Fibroblast of lung (primary cell): ENCODE results near the gene VRK1. TPM values are rescaled to one million over a fixed set of nuclear protein-coding genes. Genes with fewer than 3 reads are reported as not detected.

Experiments used
- DNase-seq, 2 donors: peaks; one replicate each; pipeline versions ENCODE4 v3.0.0 to v3.0.0-alpha.2; 2010; ENCODE audit warnings: low read depth in 2 of 2
- H2AFZ ChIP-seq: 2 replicates; pipeline ENCODE4 v1.5.1; 2012; ENCODE audit warnings: low read length, control low read depth, inconsistent platforms
- H3K27ac ChIP-seq: 2 replicates; pipeline ENCODE4 v1.5.1; 2011; ENCODE audit warnings: low read length, control low read depth; ENCODE audit not compliant: insufficient read depth
- H3K27me3 ChIP-seq: 2 replicates; pipeline ENCODE4 v1.5.1; 2011; ENCODE audit warnings: mild to moderate bottlenecking, low read length; ENCODE audit not compliant: control insufficient read depth, insufficient read depth
- H3K36me3 ChIP-seq: 2 replicates; pipeline ENCODE4 v1.5.1; 2011; ENCODE audit warnings: low read length; ENCODE audit not compliant: control insufficient read depth, insufficient read depth
- H3K4me1 ChIP-seq: 2 replicates; pipeline ENCODE4 v1.5.1; 2011; ENCODE audit warnings: low read length; ENCODE audit not compliant: control insufficient read depth, insufficient read depth; ENCODE audit errors: extremely low read depth
- H3K4me2 ChIP-seq: 2 replicates; pipeline ENCODE4 v1.5.1; 2011; ENCODE audit warnings: low read length, control low read depth; ENCODE audit not compliant: insufficient read depth; ENCODE audit errors: extremely low read depth
- H3K4me3 ChIP-seq, 4 experiments: fragments of 200-600 bp in 1 of 4; sonication (generic) in 1 of 4; replicated peaks in 1 of 4; 2 replicates each; pipeline ENCODE4 v1.5.1; 2011 to 2016; ENCODE audit warnings: low read length in 4 of 4, low read depth in 3 of 4, mild to moderate bottlenecking in 3 of 4, control low read depth in 2 of 4, inconsistent platforms in 1 of 4, mixed read lengths in 1 of 4; ENCODE audit not compliant: insufficient read depth in 1 of 4; ENCODE audit errors: control extremely low read depth in 1 of 4
- H3K79me2 ChIP-seq: 2 replicates; pipeline ENCODE4 v1.5.1; 2012; ENCODE audit warnings: mild to moderate bottlenecking, low read length, inconsistent platforms; ENCODE audit not compliant: control insufficient read depth, insufficient read depth
- H3K9ac ChIP-seq: 2 replicates; pipeline ENCODE4 v1.5.1; 2011; ENCODE audit warnings: mild to moderate bottlenecking, low read length, control low read depth; ENCODE audit not compliant: insufficient read depth
- H3K9me3 ChIP-seq: 2 replicates; pipeline ENCODE4 v1.5.1; 2012; ENCODE audit warnings: low read depth, low read length; ENCODE audit not compliant: control insufficient read depth, insufficient read depth
- H4K20me1 ChIP-seq: 2 replicates; pipeline ENCODE4 v1.5.1; 2011; ENCODE audit warnings: low read length; ENCODE audit not compliant: control insufficient read depth, insufficient read depth; ENCODE audit errors: extremely low read depth
- CTCF ChIP-seq, 2 donors: IDR thresholded peaks in 1 of 2; conservative IDR thresholded peaks in 1 of 2; 1 replicate in 1 of 2; 2 replicates in 1 of 2; pipeline ENCODE4 v1.5.1; 2011 to 2012; ENCODE audit warnings: low read length in 2 of 2, control low read depth in 1 of 2, inconsistent platforms in 1 of 2, low read depth in 1 of 2, mild to moderate bottlenecking in 1 of 2
- EZH2 ChIP-seq: IDR thresholded peaks from 2 replicates; pipeline ENCODE4 v1.5.1; 2012; ENCODE audit warnings: low read length, control low read depth, mild to moderate bottlenecking; ENCODE audit errors: missing control alignments
- polyA plus RNA-seq, 2 donors: library from polyadenylated mRNA; depleted of rRNA in 1 of 2; stranded (reverse) in 1 of 2; unstranded in 1 of 2; fragments of >200 nt; gene quantifications; 2 replicates each; pipeline ENCODE4 v1.2.1, GENCODE V29; 2011 to 2012; ENCODE audit warnings: missing spikeins in 1 of 2
- total RNA-seq: library from RNA; depleted of rRNA; stranded (reverse); fragments of >200 nt; gene quantifications from 2 replicates; pipeline ENCODE4 v1.2.1, GENCODE V29; 2014

VRK1 gene
- total and polyA plus RNA-seq, 2 donors (not counting 1 experiment from before 2014, with no cell fraction given) = 11.5 to 24.9 TPM

DNA sequence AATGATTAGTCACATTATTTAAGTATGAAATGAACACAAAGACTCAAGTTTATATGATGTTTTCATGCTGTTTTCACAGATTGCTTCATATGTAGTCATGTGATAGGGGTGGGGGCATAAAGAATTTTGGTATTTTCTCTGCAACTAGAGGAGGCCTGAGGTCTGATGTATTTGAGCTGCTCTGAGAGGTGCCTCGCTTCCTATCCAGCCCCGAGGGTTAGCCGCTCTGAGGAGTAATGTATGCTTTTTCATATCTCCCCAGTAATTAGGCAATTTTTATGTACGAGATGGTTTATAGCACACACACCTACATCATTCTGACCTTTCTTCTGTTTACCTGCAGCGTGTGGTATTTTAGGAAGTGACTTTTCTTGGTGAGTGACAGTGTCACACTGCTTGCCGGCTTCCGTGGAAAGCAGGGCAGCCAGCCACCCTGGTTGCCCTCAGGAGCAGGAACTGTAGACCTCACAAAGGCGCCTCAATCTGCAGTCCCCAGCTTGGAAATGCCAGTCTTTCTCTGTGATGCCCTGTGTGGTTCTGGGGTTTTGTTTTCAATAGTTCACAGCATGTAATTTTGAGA is 106.4 kb downstream of the VRK1 start:
- Histone ChIP-seq H3K4me3 (no peak overlapping the region), H3K36me3 (no peaks in the 10 kb centered on the region), H3K4me1 (no peaks in the 10 kb centered on the region), H3K27me3 (no peaks in the 10 kb centered on the region), H3K79me2 (no peaks in the 10 kb centered on the region), H2AFZ (no peak overlapping the region), H3K27ac (no peak overlapping the region), H3K4me2 (no peak overlapping the region), H4K20me1 (no peaks in the 10 kb centered on the region), H3K9me3 (no peaks in the 10 kb centered on the region), H3K9ac (no peak overlapping the region)
- DNase-seq = peak in 1 of 2 donors; percentile 6
- TF ChIP-seq EZH2 = no peak
- no peak for TF ChIP-seq CTCF (conservative IDR thresholded peaks at IDR 0.05 in 1 of 2, IDR thresholded peaks at IDR 0.05 in 1 of 2; ENCODE audit: low read depth in 1 of 2, low read length in 2 of 2)

GRCh38 chr14:96904201-96904600 is 107.0 kb downstream of the VRK1 start:
- no peak overlapping the region for H3K4me3 ChIP-seq
- DNase-seq = peak; percentile 23 to 71
- H3K36me3 ChIP-seq = no peaks in the 10 kb centered on the region
- H3K4me2 ChIP-seq = no peak overlapping the region
- TF ChIP-seq EZH2 (no peak), CTCF (conservative IDR thresholded peaks at IDR 0.05 in 1 of 2, IDR thresholded peaks at IDR 0.05 in 1 of 2; ENCODE audit: low read depth in 1 of 2, low read length in 2 of 2) (no peak)
- H3K9ac ChIP-seq = no peak overlapping the region
- H3K27me3 ChIP-seq = no peaks in the 10 kb centered on the region
- H2AFZ ChIP-seq = no peak overlapping the region
- no peaks in the 10 kb centered on the region for H3K4me1 ChIP-seq
- H4K20me1 ChIP-seq = no peaks in the 10 kb centered on the region
- H3K9me3 ChIP-seq = no peaks in the 10 kb centered on the region
- no peaks in the 10 kb centered on the region for H3K79me2 ChIP-seq
- H3K27ac ChIP-seq = no peak overlapping the region

DNA sequence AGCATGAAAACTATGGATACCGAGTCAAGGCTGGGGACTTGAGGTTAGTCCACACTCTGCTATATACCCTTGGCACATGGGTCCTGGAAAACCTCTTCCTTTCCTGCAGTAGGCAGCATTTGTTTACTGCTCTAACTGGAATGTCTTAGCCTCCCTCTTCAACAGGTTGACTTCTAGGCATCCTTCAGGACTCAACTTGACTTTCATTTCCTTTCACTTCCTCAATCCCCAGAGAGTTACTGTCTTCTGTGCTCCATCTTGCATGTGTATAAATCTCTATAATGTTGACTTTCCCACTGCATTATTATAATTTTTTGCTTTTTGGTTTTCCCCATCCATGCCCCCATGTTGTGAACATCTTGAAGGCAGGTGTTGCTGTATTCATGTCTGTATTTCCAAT is 107.9 kb downstream of the VRK1 start:
- no peak overlapping the region for H3K4me3 ChIP-seq
- H3K4me1 ChIP-seq = no peaks in the 10 kb centered on the region
- H3K27me3 ChIP-seq = no peaks in the 10 kb centered on the region
- H3K36me3 ChIP-seq = no peaks in the 10 kb centered on the region
- no peak overlapping the region for H3K9ac ChIP-seq
- no peak for TF ChIP-seq CTCF (conservative IDR thresholded peaks at IDR 0.05 in 1 of 2, IDR thresholded peaks at IDR 0.05 in 1 of 2; ENCODE audit: low read depth in 1 of 2, low read length in 2 of 2)
- no peak for TF ChIP-seq EZH2
- H3K4me2 ChIP-seq = no peak overlapping the region
- H2AFZ ChIP-seq = no peak overlapping the region
- H3K79me2 ChIP-seq = no peaks in the 10 kb centered on the region
- DNase-seq = no peak
- no peak overlapping the region for H3K27ac ChIP-seq
- H3K9me3 ChIP-seq = no peaks in the 10 kb centered on the region
- H4K20me1 ChIP-seq = no peaks in the 10 kb centered on the region
